ENCODE data around the gene TBKBP1.
"Not testable (repeated sequence)": the region's sequence is repeated elsewhere in the genome, so short reads cannot be mapped to it uniquely, and the experiment has no call there.

The TBKBP1 gene

DNA sequence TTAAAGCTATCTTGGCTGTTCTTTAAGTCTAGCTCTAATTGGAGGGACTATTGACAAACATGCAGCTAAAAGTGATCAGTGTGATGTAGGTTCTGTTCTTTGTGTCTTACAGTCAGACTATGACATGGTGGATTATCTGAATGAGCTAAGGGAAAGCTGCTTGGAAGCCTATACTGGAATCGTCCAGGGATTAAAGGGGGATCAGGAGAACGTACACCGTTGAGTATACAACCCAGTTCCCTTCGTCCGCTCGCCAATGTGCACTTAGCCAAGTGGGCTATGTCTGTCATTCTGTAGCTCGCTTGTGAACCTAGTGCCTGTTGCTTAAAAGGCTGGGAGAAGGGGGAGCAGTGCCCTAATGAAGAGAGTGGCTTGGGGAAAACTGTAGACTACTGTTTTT, 15.8 kb upstream of the TBKBP1 start:
- no peak for DNase-seq

DNA sequence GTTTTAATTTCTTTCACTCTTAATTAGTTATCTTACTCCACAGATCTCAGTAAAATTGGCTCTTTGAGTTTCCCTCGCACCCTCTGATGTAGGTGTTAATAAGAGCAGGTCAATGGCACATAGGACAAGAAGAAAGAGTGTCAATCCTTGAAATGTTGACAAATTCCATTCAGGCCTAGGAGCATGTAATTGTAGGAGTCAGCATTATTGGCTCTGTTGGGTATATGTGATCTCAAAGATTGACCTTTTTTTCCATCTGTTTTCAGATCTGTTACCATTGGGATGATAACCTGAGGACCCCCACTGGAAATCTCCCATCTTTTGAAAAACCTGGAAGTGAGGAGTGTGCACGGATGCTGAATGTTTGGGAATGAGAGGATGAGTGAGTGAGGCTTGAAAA, 11.8 kb upstream of the TBKBP1 start:
- no peak for DNase-seq

DNA sequence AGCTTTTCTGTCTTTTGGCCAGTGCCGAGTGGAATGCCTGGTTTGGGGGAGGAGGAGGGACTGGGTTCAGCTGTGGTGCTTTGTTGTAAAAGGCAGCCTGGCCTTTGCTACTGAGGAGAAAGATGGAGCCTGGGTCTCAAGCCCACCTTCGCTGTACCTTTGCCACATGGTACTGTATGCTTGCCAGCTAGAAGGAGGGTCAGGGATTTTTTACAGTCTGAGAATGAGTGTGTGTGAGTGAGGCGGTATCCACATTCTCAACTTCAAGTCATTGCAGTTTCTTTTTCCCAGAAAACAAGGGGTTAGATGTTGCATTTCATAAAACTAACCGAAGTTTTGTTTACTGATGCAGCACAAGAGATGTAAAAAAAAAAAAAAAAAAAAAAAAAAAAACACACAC, 11.2 kb upstream of the TBKBP1 start:
- not testable (repeated sequence) for DNase-seq

DNA sequence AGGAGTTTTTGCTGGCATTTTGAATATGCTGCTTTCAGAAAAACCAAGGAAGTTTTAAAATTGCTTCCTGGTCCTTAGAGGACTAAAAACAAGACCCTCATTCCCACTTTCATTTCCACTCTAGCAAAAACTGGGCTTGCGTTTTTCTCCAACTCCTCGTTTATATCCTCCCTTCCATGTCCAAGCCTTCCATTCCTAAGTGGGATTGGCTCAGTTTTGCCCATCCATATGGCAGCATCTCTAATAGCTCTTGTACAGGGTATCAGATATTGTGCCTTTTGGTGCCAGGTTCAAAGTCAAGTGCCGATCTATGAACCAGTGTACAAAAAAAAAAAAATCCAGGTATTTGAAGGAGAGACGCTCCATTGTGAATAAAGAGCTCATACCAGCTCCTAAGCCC, 9.9 kb upstream of the TBKBP1 start:
- no peak for DNase-seq

DNA sequence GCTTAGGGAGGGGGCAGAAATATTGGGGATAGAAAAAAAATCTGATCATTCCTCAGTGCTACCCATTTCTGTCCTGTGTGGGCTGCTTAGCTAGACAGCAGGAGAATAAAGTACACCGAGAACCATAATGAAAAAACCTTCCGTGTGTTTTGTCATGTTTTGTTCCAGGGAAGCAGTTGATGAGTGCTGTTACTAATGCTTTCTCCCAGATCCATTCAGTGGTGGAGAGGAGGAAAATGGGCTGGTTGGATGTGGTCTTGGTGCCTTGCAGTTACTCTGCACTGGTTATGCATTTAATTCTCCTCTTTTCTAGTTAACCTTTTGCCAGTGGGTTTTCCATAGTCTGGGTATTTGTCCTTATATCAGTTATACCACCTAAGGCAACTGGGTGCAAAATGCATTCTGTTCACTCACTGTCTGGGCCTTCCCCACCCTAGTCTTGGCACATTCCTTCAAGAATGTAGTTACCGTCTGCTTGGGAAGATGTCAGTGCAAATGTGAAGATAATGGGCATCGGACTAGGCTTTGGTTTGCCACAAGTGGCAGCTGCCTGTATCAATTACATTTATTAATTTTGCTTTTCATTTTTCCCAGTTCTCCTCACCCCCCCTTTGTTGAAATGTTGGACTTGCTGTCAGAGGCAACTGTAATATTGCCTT, 9.3 kb upstream of the TBKBP1 start:
- no peak for DNase-seq

DNA sequence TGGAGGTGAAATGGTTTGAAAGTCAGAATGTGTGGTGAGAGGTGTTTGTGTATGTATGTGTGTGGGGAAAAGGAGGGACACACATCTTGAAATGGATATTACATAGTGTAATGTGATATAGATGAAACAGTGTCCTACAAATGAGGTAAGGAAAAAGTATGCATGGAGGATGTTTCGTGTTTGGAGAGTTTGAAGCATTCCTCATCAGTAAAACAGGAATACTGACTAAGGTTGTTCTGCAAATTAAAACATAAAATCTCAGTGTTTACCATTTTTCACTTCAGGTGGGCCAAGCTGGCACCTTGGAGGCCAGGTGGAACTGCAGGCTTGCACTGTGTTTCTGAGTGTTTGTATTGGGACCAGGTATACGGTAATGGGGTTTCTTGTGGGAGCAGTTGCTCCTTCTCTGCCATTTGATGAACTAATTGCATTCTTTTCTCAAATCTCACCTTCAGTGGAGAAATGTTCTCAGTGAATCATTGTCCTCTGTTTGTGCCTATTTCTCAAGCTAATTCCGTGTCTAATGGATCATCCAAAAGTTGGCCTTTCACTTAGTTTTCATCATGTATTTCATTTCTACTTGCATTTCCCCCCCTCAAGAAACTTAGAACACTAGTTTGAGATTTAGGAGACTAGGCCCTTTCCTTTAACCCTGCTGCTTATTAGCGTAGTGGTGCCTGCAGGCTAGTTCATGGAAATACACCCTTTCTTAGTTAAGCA, 8.2 kb upstream of the TBKBP1 start:
- no peak for DNase-seq

DNA sequence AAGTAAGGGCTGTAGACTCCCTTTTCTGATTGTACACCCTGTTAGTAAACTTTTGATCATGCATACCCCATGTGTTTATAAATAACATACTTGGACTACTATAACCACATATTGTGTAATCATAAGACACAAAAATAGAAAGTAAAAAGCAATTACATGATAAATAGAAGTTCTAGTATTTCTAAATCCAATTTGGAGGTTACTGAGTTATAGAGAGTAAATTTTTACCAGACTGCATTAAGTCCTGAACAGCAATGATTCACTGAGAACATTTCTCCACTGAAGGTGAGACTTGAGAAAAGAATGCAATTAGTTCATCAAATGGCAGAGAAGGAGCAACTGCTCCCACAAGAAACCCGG, 7.7 kb upstream of the TBKBP1 start:
- DNase-seq, result no peak

DNA sequence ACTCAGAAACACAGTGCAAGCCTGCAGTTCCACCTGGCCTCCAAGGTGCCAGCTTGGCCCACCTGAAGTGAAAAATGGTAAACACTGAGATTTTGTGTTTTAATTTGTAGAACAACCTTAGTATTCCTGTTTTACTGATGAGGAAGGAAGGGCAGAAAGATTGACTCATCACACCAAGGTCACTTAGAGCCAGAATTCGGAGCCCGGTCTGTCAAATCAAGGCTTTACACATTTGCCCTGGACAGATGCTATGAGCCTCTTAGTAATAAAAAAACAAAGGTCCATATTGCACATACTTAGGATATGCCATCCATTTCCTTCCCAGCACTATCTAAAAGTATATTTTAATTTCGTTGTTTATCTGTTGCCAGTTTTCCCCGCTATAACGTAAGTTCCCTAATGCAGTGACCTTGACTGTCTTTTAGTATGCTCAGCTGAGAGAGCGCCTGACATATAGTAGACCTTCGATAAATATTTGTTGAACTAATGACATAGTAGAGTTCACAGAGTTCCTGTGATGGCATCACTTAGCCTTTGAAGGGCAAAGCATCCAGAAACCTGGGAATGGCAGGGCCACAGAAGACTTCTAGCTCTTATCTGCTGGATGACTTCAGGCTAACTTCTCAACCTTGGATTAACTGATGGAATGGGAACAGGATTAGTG, 7.2 kb upstream of the TBKBP1 start:
- no peak for DNase-seq

DNA sequence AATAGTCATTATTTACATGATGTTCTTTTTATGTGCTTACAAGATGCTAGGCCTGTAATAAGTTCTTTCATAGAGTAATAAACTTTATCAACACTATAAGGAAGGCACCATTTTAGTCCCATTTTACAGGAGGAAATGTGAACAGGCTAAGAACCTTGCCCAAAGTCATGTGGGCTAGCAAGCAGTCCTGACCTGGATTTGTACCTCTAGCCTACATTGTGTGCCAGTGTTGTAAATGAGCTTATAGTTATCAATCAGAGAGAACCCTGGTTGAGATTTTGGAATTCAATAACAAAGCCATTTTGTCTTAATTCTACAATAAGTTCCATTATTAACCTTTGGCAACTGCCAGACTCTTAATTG, 6.7 kb upstream of the TBKBP1 start:
- DNase-seq, result no peak

DNA sequence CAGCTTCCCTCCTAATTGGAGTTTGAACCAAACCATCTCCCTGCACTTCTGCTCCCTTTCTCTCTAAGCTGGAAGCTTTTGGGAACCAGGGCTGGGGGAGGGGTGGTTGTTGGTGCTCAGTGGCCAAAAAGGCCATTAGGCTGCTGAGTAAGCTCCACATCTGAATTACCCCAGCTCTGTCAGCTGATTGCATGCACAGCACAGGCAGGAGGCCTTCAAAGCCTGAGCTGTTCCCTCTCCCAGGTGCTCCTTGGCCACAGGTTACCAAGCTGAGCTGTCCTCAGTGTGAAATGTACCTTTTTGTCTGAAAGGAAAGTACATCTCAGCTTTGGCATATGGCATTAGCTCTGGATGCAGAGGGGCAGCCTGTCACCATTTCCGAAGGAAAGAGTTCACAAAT, 6.2 kb upstream of the TBKBP1 start:
- DNase-seq, result no peak

DNA sequence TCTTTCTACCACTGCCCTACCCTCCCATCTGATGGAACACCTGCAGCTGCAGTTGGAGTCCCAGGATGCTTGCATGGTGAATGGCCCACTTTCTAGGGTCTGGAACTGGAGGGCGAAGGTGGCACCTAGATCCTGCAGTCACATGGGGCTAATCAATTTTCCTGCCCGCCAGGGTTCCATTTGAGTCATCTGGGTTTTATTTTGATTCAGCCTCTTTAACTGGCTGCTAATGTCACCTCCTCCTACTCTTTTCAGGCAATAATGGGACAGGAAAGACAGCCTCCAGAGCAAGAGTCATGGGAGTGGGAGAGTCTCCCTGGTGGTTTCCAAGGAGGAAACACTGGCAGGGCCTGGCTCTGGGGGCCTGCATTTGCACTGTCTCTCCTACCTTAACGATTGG, 3.8 kb upstream of the TBKBP1 start:
- DNase-seq, result no peak

DNA sequence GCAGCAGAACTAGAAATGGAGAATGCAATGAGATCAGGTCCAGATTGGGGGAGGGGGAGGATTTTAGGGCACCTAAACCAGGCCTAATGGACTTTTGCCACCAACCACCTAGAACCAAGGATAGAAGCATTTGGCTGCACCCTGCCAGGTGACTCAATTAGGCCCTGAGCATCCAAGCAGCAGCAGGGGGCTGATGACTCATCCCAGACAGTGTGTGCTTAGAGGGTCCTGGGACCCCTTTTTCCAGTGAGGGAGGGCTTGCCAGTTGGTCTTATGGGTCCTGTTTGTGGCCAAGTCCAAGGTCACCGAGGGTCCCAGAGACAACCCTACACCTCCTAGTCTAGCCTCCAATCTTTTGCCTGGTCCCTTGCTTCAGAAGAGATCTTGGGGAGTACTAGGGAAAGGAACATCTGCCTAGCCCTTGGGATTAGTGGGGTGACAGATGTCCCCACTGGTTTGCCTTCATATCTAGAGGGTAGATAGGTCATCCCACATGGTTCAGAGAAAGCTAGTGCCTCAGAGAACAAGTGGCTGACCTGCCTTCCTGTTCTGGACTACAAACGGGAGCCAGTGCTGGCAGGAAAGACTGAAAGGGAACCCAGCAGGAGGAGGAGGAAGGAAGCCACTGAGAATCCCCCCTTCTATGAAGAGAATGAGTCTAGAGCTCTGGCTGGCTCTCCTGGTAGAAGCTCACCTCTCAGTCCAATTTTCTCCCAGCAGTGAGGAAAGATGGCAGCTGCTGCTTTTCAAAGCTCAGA, 1.6 kb upstream of the TBKBP1 start:
- DNase-seq, result no peak

DNA sequence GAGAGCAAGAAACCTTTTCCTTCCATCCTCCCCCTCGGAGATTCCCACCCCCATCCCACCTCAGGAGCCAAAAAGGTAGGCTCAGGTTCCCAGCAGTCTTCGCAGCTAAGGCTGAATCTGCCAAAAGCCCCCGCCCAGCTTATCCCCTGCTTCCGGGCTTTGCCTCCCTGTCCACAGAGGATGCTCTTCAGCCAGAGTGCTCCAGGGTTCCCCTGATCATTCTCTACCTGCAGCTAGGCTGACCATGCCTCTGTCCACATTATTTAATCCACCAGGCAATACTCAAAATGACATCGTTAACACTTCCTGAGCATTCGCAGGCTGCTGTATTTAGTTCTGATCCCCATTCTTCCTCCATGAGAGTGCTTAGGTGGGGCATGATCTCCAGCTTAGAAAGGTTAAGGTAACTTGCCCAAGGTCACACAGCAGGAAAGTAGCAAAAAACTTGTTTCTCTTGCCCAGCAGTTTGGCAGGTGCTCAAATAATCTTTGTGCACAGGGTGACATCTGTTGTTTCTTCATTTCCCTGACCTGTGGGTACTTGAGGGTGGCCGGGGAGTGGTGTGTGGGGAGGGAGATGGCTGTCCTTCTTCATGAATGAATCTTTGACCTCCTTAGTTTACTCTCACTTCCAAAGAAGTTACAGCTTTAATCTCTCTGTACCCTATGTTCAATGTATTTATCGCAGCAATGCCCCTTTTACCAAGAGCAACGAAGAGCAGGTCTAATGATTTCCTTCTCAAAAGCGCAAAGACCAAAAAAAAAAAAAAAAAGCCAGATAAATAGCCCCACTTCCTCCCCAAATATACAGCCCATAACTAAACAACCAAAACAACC, 848 bp upstream of the TBKBP1 start:
- DNase-seq, result no peak

DNA sequence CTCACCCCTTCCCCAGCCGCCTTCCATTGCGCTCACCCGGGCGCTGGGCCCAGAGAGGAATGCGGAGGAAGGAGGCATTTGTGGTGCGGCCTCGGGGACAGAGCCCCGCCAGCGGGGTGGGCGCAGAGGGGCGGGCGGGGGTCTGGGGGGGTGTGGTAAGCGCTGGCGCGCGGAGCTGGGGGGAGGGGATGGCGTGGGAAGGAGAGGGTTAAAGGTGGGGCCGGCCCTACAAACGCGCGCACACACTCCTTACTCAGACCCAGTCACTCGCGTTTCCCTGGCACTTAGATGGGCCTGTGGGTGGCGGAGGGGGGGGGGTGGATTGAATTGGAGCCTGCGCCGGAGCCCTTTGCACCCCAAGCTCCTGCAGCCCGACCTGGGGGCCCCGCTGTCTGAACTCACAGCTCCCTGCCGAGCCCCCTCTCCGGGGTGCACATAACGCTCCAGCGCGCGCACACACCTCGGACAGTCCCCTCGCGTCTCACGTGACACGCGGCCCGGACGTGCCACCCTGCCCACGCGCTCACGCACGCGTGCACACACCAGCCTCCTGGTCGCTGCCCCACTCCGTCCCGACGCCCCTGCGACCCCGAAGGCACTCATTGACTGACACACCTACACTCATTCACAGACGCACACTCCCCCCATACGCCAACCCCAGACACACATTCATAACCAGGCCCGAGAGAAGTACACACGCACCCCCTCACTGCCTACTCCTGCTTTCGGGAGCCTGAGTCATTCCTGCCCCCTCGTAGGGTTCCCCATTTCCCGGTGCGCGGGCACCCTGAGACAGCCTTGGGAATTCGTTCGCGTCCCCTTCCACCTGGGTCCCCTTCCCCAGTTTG, 844 bp downstream of the TBKBP1 start:
- DNase-seq, result no peak

DNA sequence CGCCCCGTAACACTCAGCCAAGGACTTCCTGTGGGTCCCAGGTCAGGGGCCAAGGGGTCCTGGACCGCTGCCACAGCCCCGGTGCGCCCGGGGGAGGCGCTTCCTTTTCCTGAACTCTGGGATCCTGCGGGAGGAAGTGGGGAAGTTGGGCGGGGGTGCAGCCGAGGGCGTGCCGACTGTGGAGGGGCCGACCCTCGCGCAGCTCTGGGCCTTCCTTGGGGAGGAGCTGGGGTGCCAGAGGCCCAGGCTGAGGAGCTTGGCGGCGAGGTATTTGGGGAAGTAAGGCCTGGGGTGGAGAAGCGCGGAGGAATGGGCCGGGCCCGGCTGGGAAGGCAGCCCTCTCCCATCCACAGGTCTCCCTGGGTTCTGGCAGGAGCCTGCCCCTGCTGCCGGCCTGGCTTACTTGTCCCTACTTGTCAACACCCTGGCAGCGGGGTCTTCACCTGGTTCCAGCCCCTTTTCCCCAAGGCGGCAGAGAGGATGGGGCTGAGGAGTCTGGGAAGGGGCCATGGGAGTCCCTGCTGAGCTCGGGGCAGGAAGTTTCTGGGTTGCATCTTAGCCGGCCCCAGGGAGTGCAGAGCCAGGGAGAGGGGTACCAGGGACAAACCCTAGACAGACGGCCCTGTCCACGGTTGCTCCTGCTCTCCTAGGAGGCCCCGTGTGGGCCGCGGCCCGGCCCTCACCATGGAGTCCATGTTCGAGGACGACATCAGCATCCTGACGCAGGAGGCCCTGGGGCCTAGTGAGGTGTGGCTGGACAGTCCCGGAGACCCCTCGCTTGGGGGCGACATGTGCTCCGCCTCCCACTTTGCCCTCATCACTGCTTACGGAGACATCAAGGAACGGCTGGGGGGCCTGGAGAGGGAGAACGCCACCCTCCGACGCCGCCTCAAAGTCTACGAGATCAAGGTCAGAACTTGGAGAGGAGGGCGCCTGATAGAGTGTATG, 1.7 kb downstream of the TBKBP1 start:
- no peak for DNase-seq

DNA sequence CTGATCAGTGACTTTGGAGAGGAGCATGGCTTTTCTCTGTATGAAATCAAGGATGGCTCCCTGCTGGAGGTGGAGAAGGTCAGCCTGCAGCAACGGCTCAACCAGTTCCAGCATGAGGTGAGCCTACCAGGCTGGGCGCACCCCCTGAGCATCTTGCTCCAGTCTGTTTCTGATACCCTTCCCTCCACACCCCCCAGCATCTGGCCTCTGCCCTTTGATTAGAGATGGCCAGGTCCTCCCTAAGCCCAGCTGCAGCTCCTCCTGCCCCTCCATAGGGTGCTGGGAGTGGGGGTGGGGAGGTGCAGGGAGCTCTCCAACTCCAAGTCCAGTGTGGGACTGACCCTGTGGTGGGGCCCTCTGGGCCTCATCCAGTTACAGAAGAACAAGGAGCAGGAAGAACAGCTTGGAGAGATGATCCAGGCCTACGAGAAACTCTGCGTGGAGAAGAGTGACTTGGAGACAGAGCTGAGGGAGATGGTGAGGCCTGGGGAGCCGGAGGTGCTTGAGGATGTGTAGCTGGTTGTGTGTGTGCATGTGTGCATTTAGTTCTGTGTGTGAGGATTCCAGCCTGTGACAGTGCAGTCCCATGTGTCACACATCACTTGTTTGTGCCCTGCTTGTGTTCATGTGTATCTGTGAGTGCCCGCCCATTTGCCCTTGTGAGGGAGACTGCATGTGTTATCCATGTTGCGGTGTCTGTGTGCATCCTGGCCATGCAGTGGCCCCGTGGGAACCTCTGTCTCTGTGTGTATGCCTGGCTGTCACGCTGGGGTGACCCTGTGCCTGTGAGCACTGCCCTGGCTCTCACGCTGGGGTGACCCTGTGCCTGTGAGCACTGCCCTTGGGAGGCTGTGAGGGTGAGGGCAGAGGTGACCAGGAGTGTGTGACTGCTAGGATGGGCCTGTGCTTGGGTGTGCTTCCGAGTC, 3.0 kb downstream of the TBKBP1 start:
- no peak for DNase-seq

DNA sequence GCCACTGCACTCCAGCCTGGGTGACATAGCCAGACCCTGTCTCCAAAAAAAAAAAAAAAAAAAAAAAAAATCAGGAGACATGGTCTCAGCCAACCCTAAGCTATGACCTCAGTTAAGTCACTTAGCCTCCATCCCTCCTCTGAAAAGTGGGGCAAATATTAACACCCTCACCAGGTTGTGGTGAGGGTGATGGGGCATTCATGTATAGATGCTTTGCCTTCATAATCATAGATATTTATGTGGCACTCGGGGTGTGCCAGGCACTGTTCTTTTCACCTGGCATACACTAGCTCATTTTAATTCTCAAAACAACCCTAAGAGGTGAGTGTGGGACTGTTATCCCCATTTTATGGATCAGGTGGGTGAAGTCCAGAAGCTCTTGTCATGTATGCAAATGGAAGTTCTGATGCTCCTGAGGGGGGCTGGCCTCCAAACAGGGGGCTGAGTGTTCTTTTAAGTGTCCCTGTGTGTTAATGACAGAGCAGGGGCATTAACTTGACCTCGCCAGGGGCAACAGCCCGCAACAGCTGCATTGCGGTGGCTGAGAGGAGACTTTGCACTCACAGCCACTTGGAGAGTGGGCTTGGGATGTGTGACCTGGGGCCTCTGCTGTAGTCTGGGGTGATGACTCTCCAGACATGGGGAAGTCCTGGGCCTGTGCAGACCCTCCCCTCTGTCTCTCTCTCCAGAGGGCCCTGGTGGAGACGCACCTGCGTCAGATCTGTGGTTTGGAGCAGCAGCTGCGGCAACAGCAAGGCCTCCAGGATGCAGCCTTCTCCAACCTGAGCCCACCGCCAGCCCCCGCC, 4.1 kb downstream of the TBKBP1 start:
- DNase-seq, result no peak

DNA sequence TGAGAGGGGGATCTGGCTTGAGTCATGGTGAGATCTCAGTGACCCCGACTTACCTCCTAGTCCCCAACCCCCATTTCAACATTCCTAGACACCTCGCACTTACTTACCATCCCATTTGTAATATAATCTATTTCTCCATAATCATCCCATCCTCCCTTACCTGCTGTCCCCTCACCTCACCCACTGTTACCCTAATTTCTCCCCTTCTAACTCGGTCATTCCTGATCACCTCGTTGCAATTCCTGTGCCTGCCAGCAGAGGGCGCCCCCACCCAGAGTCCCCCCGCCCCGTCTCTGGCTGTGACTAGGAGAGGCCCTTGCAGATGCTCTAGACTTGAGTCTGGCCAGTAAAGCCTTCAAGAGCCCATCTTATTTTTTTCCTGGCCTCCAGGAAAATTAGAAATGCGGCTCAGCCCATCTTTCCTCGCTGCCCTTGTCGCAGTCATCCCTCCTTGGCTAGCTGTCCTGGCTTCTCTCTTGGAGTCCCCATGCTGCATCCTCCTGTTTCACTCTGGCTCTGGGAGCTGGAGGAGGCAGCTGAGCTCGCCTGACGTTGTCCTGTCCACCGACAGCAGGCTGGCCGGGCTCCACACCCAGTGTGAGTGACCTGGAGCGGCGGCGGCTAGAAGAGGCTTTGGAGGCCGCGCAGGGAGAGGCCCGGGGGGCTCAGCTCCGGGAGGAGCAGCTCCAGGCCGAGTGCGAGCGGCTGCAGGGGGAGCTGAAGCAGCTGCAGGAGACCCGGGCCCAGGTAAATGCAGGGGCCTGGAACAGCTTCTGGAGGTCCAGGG, 5.0 kb downstream of the TBKBP1 start:
- DNase-seq, result no peak

Data from NCI-H2081 treated with DMSO at 0.1 percent for 48 hours (cell line).